C4-2B (cell line): ENCODE data around the gene CFAP46.

Experiments
- H3K27ac ChIP-seq: fragments of 450-650 bp; 2 replicates; pipeline ENCODE4 v1.5.1; 2017
- ZFX ChIP-seq: fragments of 450-650 bp; IDR thresholded peaks from 2 replicates; pipeline ENCODE4 v1.6.1; 2017
- TF ChIP-seq, protein P1 (sequence below): fragments of 450-650 bp; conservative IDR thresholded peaks from 2 replicates; pipeline ENCODE4 v1.5.1; 2017; ENCODE audit warnings: mild to moderate bottlenecking

Gene CFAP46

DNA sequence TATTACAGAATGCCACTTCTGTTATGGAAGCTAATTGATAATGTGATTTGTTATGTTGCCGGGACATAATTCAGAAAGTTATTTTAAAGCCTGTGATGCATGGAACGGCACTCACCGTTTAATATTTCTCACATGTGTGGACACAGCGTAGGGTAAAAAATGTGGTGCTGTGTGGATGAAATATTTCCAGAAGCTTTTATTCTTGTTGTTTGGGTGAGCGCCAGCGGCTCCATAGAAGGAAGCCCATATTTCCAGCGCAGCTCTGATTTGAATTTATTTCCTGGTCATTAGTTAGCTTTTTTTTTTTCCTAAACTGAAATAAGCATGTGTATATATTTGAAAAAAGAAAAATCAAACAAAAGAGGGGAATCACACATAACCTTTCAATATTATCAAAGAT lies 136.3 kb downstream of the CFAP46 start:
- no peak overlapping the region for H3K27ac ChIP-seq
- TF ChIP-seq, protein P1, sequence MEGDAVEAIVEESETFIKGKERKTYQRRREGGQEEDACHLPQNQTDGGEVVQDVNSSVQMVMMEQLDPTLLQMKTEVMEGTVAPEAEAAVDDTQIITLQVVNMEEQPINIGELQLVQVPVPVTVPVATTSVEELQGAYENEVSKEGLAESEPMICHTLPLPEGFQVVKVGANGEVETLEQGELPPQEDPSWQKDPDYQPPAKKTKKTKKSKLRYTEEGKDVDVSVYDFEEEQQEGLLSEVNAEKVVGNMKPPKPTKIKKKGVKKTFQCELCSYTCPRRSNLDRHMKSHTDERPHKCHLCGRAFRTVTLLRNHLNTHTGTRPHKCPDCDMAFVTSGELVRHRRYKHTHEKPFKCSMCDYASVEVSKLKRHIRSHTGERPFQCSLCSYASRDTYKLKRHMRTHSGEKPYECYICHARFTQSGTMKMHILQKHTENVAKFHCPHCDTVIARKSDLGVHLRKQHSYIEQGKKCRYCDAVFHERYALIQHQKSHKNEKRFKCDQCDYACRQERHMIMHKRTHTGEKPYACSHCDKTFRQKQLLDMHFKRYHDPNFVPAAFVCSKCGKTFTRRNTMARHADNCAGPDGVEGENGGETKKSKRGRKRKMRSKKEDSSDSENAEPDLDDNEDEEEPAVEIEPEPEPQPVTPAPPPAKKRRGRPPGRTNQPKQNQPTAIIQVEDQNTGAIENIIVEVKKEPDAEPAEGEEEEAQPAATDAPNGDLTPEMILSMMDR: no peak
- TF ChIP-seq ZFX: no peak

DNA sequence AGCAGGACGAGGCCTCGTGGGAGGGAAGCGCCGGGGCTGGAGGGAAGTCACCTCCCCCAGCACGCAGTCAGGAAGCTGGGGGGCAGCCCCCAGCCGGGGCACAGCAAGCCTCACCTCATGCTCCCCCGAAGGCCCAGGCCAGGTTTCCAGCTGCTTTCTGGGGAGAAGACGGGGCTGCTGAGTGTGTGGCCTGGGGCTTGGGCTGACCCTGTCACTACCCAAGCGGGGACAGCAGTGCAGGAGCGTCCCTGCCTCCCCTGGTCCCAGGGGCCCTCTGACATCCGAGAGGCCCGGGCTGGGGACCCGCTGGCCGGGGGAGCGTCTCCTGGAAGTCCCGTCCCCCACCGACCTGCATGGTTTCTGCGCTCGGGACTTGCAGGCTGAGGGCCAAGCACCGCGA lies 136.8 kb downstream of the CFAP46 start:
- no peak overlapping the region for H3K27ac ChIP-seq
- TF ChIP-seq, protein P1: no peak
- TF ChIP-seq ZFX: no peak

- TF ChIP-seq, protein P1: no peak
- TF ChIP-seq ZFX: no peak
- no peak overlapping the region for H3K27ac ChIP-seq
Measured at GRCh38 chr10:132804785-132805426, 137.5 kb downstream of the CFAP46 start.

DNA sequence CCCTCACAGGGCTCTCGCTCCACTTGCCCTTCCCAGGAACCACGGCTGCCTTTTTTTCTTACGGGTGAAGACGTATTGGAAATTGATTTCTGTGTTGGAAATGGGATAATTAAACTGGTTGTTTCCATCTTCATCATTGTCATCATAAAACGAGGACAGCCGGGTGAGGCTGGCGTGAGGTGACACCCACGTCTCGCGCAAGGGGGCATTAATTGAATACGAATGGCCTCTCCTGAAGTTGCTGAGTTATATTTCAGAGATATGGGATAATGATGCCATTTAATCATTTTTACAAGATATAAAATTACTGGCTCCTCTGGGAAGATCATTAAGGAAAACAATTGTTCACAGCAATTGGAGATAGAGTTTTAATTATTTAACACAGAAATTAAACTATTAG lies 138.1 kb downstream of the CFAP46 start:
- no peak overlapping the region for H3K27ac ChIP-seq
- TF ChIP-seq, protein P1: no peak
- no peak for TF ChIP-seq ZFX

DNA sequence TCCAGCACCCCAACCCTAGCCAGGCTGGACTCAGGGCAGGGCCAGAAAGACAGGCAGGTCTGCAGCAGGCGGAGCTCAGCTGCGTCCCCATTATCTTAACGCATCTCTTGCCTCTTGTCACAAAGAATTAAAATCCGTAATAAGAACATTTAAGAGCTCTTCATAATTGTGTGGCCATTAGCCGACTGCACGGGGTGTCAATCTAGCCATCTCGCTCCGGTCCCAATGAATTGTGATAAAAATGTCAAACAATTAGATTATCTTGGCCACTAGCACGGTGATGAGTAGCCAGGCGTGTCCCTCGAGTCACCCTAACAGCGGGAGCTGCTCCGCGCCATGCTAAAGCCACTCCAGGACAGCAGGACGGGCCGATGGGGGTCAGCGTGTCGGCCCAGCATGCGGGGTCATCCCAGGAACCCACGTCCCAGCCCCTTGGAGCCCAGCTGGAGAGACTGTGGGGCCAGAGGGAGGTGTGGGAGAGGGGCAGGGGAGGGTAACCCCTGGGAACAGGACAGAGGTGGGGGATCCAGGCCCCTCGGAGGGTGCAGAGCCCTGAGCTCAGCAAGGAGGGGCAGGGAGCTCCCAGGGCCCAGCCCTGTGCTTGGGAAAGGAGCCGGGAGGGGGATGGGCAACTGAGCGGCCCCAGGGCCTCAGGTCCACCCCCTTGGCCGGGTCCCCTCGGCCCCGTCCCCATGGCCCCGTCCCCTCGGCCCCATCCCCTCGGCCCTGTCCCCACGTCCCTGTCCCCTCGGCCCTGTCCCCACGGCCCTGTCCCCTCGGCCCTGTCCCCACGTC lies 138.8 kb downstream of the CFAP46 start:
- TF ChIP-seq ZFX: no peak
- TF ChIP-seq, protein P1: no peak
- H3K27ac ChIP-seq: no peak overlapping the region

DNA sequence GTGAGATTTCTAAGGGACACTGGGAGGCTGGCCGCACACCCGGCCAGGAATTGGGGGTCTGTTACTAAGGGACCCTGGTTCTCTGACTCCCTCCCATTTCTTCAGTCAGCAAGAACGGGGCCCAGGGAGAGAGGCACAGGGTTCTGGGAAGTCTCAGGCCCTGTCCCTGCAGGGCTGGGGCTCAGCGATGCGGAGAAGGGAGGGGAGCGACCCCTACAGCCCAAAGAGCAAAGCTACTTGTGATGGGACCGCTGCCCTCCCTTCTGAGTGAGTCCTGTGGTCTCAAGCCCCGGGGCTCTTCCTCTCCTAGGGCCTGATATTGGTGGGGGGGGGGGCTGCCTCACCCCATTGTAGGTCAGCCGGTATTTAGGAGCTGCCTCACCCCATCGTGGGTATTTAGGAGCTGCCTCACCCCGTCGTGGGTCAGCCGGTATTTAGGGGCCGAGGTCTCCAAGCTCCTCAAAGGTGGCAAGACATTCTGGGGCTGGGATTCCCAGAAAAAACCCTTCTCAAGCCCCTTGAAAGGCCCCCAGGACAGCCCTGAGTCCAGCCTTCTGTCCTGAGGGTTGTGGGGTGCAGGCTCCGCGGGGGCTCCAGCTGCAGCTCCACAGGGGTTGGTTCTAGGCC lies 139.6 kb downstream of the CFAP46 start:
- TF ChIP-seq, protein P1: no peak
- TF ChIP-seq ZFX: no peak
- no peak overlapping the region for H3K27ac ChIP-seq

- TF ChIP-seq ZFX: no peak
- TF ChIP-seq, protein P1: no peak
- H3K27ac ChIP-seq: no peak overlapping the region
Measured at GRCh38 chr10:132802048-132802447, 140.3 kb downstream of the CFAP46 start.
